ENCODE data around the gene EIF1. TPM values are rescaled to one million over a fixed set of nuclear protein-coding genes. Genes with fewer than 3 reads are reported as not detected.
"Not testable (repeated sequence)": the region's sequence is repeated elsewhere in the genome, so short reads cannot be mapped to it uniquely, and the experiment has no call there.

Gene EIF1
- total and polyA plus RNA-seq, 12 donors, result 105 to 1,189 (median 442) TPM

DNA sequence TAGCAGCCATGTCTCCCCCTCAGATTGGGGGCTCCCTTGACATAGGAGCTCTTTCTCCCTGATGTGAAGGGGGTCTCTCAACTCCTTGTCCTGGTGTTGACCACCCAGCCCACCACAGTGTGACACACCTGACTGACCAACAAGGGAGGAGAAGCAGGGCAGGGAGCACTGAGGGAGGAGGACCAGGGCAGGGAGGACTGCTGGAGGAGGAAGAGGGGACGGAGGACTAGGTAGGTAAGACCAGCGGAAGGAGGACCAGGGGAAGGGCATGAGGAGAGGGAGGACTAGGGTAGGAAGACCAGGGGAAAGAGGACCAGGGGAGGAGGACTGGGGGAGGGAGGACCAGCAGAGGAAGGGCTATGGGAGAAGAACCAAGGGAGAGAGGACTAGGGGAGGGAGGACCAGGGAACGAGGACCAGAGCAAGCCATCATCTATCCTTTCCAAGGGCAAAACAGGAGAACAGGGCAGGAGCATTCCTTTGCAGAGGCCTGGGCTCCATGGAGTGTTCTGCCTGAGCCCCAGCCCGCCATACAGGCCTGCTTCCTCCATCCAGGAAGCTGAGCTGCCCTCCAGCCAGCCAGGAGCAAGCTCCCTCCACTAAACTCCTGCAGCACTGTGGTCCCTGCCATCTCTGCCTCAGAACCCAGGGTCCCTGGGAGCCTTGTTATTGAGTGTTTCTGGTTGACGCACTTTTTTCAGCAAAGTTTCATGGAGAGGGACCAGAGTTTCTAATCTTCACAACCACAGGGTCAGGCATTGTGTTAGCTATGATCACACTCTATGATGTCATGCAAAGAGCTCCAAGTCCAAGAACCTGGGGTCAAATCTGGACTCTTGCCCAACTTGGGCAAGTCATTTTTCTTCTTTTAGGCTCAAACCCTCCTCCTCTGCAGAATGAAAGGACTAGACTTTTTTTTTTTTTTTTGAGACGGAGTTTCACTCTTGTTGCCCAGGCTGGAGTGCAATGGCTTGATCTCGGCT, 48.9 kb upstream of the EIF1 start:
- Histone ChIP-seq H3K27me3 (no peaks in the 10 kb centered on the region), H3K9me3 (replicated peaks in 1 of 3) (no peaks in the 10 kb centered on the region), H3K27ac (no peak overlapping the region), H3K4me1 (replicated peaks in 1 of 2) (peaks cover 0 to 8% of the 10 kb centered on the region in 2 donors), H3K36me3 (replicated peaks in 1 of 2) (no peaks in the 10 kb centered on the region), H3K4me3 (no peak overlapping the region)
- no peak for DNase-seq
- 84 to 92% (median 91%) methylated on average over 5 to 7 of the region's 7 CpGs for WGBS, 4 donors
- TF ChIP-seq, protein P1, sequence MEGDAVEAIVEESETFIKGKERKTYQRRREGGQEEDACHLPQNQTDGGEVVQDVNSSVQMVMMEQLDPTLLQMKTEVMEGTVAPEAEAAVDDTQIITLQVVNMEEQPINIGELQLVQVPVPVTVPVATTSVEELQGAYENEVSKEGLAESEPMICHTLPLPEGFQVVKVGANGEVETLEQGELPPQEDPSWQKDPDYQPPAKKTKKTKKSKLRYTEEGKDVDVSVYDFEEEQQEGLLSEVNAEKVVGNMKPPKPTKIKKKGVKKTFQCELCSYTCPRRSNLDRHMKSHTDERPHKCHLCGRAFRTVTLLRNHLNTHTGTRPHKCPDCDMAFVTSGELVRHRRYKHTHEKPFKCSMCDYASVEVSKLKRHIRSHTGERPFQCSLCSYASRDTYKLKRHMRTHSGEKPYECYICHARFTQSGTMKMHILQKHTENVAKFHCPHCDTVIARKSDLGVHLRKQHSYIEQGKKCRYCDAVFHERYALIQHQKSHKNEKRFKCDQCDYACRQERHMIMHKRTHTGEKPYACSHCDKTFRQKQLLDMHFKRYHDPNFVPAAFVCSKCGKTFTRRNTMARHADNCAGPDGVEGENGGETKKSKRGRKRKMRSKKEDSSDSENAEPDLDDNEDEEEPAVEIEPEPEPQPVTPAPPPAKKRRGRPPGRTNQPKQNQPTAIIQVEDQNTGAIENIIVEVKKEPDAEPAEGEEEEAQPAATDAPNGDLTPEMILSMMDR (IDR thresholded peaks at IDR 0.05), result no peak
- no peak for TF ChIP-seq POLR2A (IDR thresholded peaks at IDR 0.05)
- intact Hi-C loops (cut with DNase I), result no loop called here

DNA sequence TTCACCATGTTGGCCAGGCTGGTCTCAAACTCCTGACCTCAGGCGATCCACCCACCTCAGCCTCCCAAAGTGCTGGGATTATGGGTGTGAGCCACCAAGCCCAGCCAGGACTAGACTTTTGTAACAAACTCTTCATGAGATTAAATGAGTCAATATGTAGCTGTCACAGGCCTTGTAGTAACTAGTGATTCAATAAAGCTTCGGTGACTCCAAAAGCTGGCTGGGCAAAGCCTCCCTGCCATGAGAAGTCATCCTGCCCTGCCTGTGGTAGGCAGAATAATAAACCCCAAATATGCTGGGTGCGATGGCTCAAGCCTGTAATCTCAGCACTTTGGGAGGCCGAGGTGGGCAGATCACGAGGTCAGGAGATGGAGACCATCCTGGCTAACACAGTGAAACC, 48.1 kb upstream of the EIF1 start:
- 83 to 92% (median 92%) methylated on average over 5 of the region's 5 CpGs for WGBS, 4 donors
- H3K9me3 ChIP-seq (replicated peaks in 1 of 3); H3K27ac ChIP-seq; H3K27me3 ChIP-seq; H3K4me3 ChIP-seq; intact Hi-C loops (cut with DNase I); H3K36me3 ChIP-seq (replicated peaks in 1 of 2); DNase-seq; H3K4me1 ChIP-seq (replicated peaks in 1 of 2): not testable (repeated sequence)

DNA sequence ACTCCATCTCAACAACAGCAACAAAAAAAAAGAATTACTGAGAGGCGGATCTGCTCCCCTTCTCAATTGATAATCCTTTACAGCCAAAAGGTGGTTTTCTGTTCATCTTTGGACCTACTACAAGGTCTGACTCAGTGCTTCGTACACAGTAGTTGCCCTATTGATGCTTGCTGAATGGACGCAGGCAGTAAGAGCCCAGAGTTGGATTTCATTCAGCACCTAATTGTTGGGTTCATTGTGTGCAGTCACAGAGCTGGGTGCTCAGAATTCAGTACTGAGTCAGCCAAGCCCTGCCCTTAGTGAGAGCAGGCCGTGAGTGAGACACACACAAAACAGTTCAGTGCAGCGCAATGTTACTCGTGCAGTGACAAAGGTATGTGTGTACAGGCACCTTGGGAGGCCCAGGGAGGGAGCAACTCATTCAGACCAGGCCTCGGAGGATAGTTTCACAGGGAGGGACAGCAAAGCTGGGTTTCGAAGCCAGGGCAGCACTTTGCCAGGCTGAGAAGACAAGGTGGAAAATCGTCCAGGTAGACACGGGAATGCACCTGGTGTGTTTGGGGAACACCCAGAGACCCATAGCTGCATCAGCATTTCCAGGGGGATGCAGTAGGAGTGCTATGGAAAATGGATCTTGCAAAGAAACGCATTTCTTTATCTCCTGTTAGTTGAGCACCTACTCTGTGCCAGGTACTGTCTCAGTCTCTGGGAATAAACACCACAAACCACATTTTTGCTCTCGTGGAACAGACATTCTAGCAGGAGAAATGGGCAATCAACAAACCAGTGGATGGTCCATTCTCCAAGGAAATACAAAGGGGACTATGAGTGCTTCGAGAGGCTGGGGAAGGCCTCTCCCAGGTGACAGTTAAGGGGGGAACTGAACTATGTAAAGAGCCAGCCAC, 46.2 kb upstream of the EIF1 start:
- Histone ChIP-seq H3K4me3 (no peak overlapping the region), H3K4me1 (replicated peaks in 1 of 2) (peaks cover 0 to 8% of the 10 kb centered on the region in 2 donors), H3K36me3 (replicated peaks in 1 of 2) (no peaks in the 10 kb centered on the region), H3K27ac (no peak overlapping the region), H3K27me3 (no peaks in the 10 kb centered on the region), H3K9me3 (replicated peaks in 1 of 3) (no peaks in the 10 kb centered on the region)
- TF ChIP-seq, protein P1 (IDR thresholded peaks at IDR 0.05), result no peak
- no peak for TF ChIP-seq POLR2A (IDR thresholded peaks at IDR 0.05)
- no peak for DNase-seq
- intact Hi-C loops (cut with DNase I), result no loop called here
- WGBS, 4 donors, result 76 to 89% (median 84%) methylated on average over 13 of the region's 13 CpGs

DNA sequence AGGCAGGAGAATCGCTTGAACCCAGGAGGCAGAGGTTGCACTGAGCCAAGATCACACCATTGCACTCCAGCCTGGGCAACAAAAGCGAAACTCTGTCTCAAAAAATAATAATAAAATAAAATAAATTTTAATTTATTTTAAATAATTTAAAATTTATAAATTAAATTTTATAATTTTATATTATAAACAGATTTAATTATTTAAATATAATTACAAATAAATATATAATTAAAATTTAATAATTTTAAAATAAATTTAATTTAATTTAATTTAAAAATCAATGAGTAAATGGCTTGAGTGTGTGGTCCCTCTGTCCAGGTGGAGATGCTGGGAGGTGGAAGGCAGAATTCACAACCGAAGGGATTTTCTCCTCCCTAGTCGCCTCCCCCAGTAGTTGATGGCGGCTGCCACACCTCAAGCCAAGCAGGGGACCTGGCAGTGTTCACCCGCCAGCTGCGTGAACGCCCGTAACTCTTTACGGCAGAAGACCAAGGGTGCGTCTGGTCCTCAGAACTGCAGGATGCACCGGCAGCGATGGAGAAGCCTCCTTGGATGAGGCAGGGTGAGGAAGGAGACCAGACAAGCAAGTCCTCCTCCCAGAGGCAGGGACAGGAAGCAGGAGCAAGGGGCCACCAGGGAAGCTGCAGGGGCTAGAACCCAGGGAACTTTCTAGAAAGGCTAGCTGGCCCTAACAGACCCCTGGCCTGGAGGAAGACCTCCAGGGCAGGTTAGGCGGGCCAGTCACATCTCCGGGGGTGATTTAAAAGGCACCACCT, 41.5 kb upstream of the EIF1 start:
- Histone ChIP-seq H3K36me3 (replicated peaks in 1 of 2) (no peaks in the 10 kb centered on the region), H3K4me1 (replicated peaks in 1 of 2) (peaks cover 7 to 17% of the 10 kb centered on the region in 2 donors), H3K9me3 (replicated peaks in 1 of 3) (no peaks in the 10 kb centered on the region), H3K4me3 (no peak overlapping the region), H3K27me3 (no peaks in the 10 kb centered on the region), H3K27ac (no peak overlapping the region)
- intact Hi-C loops (cut with DNase I), result no loop called here
- TF ChIP-seq, protein P1 (IDR thresholded peaks at IDR 0.05), result no peak
- 67 to 76% (median 68%) methylated on average over 15 of the region's 15 CpGs for WGBS, 4 donors
- no peak for DNase-seq
